Spleen (tissue), 13 donors: Measurements from ENCODE around the gene DLG3. TPM values are rescaled to one million over a fixed set of nuclear protein-coding genes. Genes with fewer than 3 reads are reported as not detected.
"Not testable (repeated sequence)": the region's sequence is repeated elsewhere in the genome, so short reads cannot be mapped to it uniquely, and the experiment has no call there.

Experiments used
- DNase-seq: peaks from one replicate; pipeline ENCODE4 v3.0.0-alpha.2; 2020
- H3K27ac ChIP-seq, 8 donors: fragments of 200-600 bp; sonication (generic) in 7 of 8; 1 replicate in 4 of 8; 2 replicates in 4 of 8; pipeline versions ENCODE4 v1.5.0 to v1.8.0; 2016 to 2021; ENCODE audit warnings: inconsistent platforms in 4 of 8, mild to moderate bottlenecking in 4 of 8, moderate library complexity in 1 of 8
- H3K27me3 ChIP-seq, 7 donors: fragments of 200-600 bp; sonication (generic) in 6 of 7; replicated peaks in 1 of 7; 1 replicate in 4 of 7; 2 replicates in 3 of 7; pipeline versions ENCODE4 v1.5.0 to v1.8.0; 2016 to 2021; ENCODE audit warnings: inconsistent platforms in 3 of 7, mild to moderate bottlenecking in 1 of 7
- H3K36me3 ChIP-seq, 6 donors: fragments of 200-600 bp; sonication (generic) in 5 of 6; 1 replicate in 4 of 6; 2 replicates in 2 of 6; pipeline versions ENCODE4 v1.5.0 to v1.8.0; 2016 to 2021; ENCODE audit warnings: inconsistent platforms in 2 of 6
- H3K4me1 ChIP-seq, 6 donors: fragments of 200-600 bp; sonication (generic) in 5 of 6; 1 replicate in 3 of 6; 2 replicates in 3 of 6; pipeline versions ENCODE4 v1.5.0 to v1.8.0; 2016 to 2021; ENCODE audit warnings: inconsistent platforms in 3 of 6
- H3K4me3 ChIP-seq, 8 donors: fragments of 200-600 bp; sonication (generic) in 7 of 8; 1 replicate in 4 of 8; 2 replicates in 4 of 8; pipeline versions ENCODE4 v1.5.0 to v1.8.0; 2016 to 2021; ENCODE audit warnings: inconsistent platforms in 4 of 8, mild to moderate bottlenecking in 4 of 8, moderate library complexity in 2 of 8
- H3K9me3 ChIP-seq, 8 donors: fragments of 200-600 bp; sonication (generic) in 7 of 8; 1 replicate in 4 of 8; 2 replicates in 4 of 8; pipeline versions ENCODE4 v1.5.0 to v1.8.0; 2016 to 2021; ENCODE audit warnings: inconsistent platforms in 4 of 8
- CTCF ChIP-seq, 11 experiments: fragments of 200-600 bp in 7 of 11; fragments of 450-650 bp in 4 of 11; sonication (generic) in 4 of 11; IDR thresholded peaks in 8 of 11; conservative IDR thresholded peaks in 3 of 11; 1 replicate in 7 of 11; 2 replicates in 4 of 11; pipeline versions ENCODE4 v1.4.0 to v1.8.0; 2016 to 2021; ENCODE audit warnings: antibody characterized with exemption in 11 of 11, inconsistent platforms in 4 of 11, mild to moderate bottlenecking in 1 of 11
- POLR2A ChIP-seq, 3 donors: fragments of 450-650 bp; IDR thresholded peaks; one replicate each; pipeline ENCODE4 v1.5.1; 2017; ENCODE audit warnings: antibody characterized with exemption in 3 of 3, mild to moderate bottlenecking in 1 of 3
- POLR2AphosphoS5 ChIP-seq, 3 donors: sonication (generic); formaldehyde crosslinking; IDR thresholded peaks; one replicate each; pipeline ENCODE4 v1.5.1; 2017; ENCODE audit warnings: antibody characterized with exemption in 3 of 3
- WGBS, 5 donors: extraction: QIAGEN DNeasy Blood & Tissue Kit in 3 of 5; methylation state at CpG; one replicate each; pipeline versions ENCODE4 v1.1.5 to v1.1.7; 2013 to 2018; 5-methylcytosine and 5-hydroxymethylcytosine counted together
- intact Hi-C: fragments of 100-400 bp; cut with DNase I; formaldehyde crosslinking; loops from one replicate; pipeline ENCODE4 v1.15.0; 2023; ENCODE audit warnings: low total_unique reads
- long read RNA-seq, 2 donors: transcript quantifications; one replicate each; lab custom pipeline, GENCODE V29; 2026
- polyA plus RNA-seq, 3 donors: library from polyadenylated mRNA; stranded (reverse); fragments of 200-250 nt; gene quantifications; one replicate each; pipeline ENCODE4 v1.2.1, GENCODE V29; 2013
- total RNA-seq, 7 donors: library from RNA; depleted of rRNA in 3 of 7; stranded (reverse); fragments of >200 nt in 3 of 7; fragmentation: NEBNext Ultra II Directional in 4 of 7; extraction: Animal tissue kit (Norgen Biotek cat#: 25700) in 4 of 7; gene quantifications; one replicate each; pipeline versions ENCODE4 v1.1.0 to v1.2.1, GENCODE V29; 2016 to 2021
- donor health status: healthy with polysubstance abuse.
- donor health status: DM: no; HTN: no; CAD: no; lungs with moderate emphysema.
- donor health status: DM: no; HTN: no; CAD: no.
- donor health status: Bipolar disorder and iron deficiency.
- donor health status: healthy.
- donor health status: DM: no; HTN: no; CAD: no.
- donor health status: DM: yes; HTN: yes; CAD: no.

DLG3 gene
- total RNA-seq (10 to 100 TPM; 27.9 to 46.3 (median 39.7) TPM), polyA plus RNA-seq (1 to 10 TPM; 2.7 to 6.2 (median 4.3) TPM)
- long read RNA-seq, donor 1, full-length matches to known transcripts: 1 of 1 reads
- long read RNA-seq, donor 1, partial matches to known transcripts: 0 of 1 reads
- long read RNA-seq, donor 1, other reads (novel, unspliced or antisense): 0 of 1 reads
- long read RNA-seq, donor 2, partial matches to known transcripts: 6 of 6 reads
- long read RNA-seq, donor 2, other reads (novel, unspliced or antisense): 0 of 6 reads

DNA sequence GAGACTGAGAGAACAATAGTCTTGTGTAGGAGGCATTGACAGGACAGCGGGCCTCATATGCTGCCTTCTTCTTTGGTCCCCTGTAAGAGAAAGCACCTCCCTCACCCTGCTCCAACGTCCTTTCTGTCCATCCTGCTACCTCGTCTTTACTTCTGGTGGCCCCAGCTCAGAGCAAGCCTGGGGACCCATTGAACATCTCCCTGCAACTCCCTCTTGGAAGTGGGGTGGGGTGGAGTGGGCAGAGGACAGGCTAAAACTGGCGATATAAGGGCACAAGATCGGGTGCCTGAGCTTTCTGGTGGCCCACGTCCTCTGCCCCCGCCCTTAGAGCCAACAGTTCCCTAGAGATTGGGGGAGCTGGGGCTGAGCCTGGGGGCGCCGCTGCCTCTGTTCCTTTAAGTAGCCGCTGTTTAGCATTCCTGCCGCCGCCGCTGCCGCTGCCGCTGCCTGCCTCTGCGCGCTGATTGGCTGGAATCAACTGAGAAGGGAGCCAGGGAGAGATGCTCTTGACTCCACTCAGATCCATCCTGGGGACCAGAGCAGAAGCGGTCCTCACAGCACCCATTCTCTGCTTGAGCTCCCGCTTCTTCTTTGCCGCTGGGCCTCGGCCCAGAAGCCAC lies at the start of gene DLG3:
TSS of gene DLG3 (plus strand) at position 510 of the 620 bp plus-strand sequence. CDS start 367 bp downstream, outside the sequence.
- peaks cover 0 to 10% (median 0%) of the 10 kb centered on the region in 6 donors for H3K4me1 ChIP-seq
- peak within 1 kb of the TSS in 1 of 8 donors; percentile 35 for H3K27ac ChIP-seq
- peak within 1 kb of the TSS; percentile 9 to 67 (median 34) for H3K4me3 ChIP-seq
- no peak for DNase-seq
- WGBS, 5 donors: 8 to 57% (median 25%) methylated on average over 4 to 21 of the region's 21 CpGs
- peaks cover 0 to 37% (median 14%) of the 10 kb centered on the region in 7 donors for H3K27me3 ChIP-seq
- TF ChIP-seq POLR2A (IDR thresholded peaks at IDR 0.05) (no peak), CTCF (IDR thresholded peaks at IDR 0.05 in 8 of 11, conservative IDR thresholded peaks at IDR 0.05 in 3 of 11) (no peak), POLR2AphosphoS5 (IDR thresholded peaks at IDR 0.05) (no peak)
- intact Hi-C loops: no loop called here
- H3K36me3 ChIP-seq: no peaks in the 10 kb centered on the region
- H3K9me3 ChIP-seq: no peaks in the 10 kb centered on the region

DNA sequence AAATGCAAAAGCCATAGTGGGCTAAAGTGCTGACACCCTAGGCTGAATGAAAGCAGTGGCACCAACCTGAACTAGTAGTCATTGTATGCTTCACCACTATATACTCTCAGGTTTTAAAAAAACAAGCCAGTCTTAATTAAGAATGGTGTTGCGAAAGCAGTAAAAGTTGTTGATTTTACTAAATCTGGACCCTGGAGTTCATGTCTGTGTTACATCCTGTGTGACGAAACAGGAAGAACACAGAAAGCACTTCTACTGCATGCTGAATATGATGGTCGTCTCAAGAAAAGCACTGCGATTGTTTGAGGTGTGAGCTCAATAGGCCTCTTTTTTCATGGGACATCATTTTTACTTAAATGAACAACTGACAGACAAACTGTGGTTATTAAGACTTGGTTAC lies 45.7 kb upstream of the DLG3 start:
- H3K36me3 ChIP-seq: peaks cover 0 to 28% (median 0%) of the 10 kb centered on the region in 6 donors
- peak overlapping the region in 5 of 8 donors; percentile 7 to 45 (median 31) for H3K27ac ChIP-seq
- no peaks in the 10 kb centered on the region for H3K27me3 ChIP-seq
- TF ChIP-seq POLR2A (IDR thresholded peaks at IDR 0.05) (no peak), POLR2AphosphoS5 (IDR thresholded peaks at IDR 0.05) (no peak), CTCF (IDR thresholded peaks at IDR 0.05 in 8 of 11, conservative IDR thresholded peaks at IDR 0.05 in 3 of 11) (no peak)
- intact Hi-C loops: no loop called here
- WGBS, 5 donors: 21 to 49% (median 26%) methylated on average over 4 of the region's 4 CpGs
- no peak overlapping the region for H3K4me3 ChIP-seq
- no peak for DNase-seq
- peaks cover 0 to 7% (median 0%) of the 10 kb centered on the region in 6 donors for H3K4me1 ChIP-seq
- peaks cover 0 to 4% (median 0%) of the 10 kb centered on the region in 8 donors for H3K9me3 ChIP-seq

GRCh38 chrX:70400181-70400580 lies 44.5 kb upstream of the DLG3 start:
- H3K27me3 ChIP-seq, DNase-seq, H3K4me3 ChIP-seq, H3K27ac ChIP-seq, intact Hi-C loops, H3K9me3 ChIP-seq, H3K4me1 ChIP-seq: not testable (repeated sequence)
- peaks cover 0 to 40% (median 0%) of the 10 kb centered on the region in 6 donors for H3K36me3 ChIP-seq
- 92 to 100% (median 98%) methylated on average over 1 of the region's 3 CpGs for WGBS, 5 donors

GRCh38 chrX:70402721-70403120 lies 41.9 kb upstream of the DLG3 start:
- DNase-seq: no peak
- Histone ChIP-seq H3K27me3 (no peaks in the 10 kb centered on the region), H3K4me3 (no peak overlapping the region), H3K36me3 (peaks cover 0 to 49% (median 0%) of the 10 kb centered on the region in 6 donors), H3K9me3 (no peaks in the 10 kb centered on the region), H3K4me1 (peaks cover 0 to 7% (median 0%) of the 10 kb centered on the region in 6 donors), H3K27ac (no peak overlapping the region)
- intact Hi-C loops: no loop called here
- TF ChIP-seq POLR2AphosphoS5 (IDR thresholded peaks at IDR 0.05): no peak
- no peak for TF ChIP-seq CTCF (IDR thresholded peaks at IDR 0.05 in 8 of 11, conservative IDR thresholded peaks at IDR 0.05 in 3 of 11)
- no peak for TF ChIP-seq POLR2A (IDR thresholded peaks at IDR 0.05)
- WGBS, 5 donors: 77 to 97% (median 92%) methylated on average over 2 of the region's 2 CpGs
